ENCODE data around the gene MZF1. TPM values are rescaled to one million over a fixed set of nuclear protein-coding genes. Genes with fewer than 3 reads are reported as not detected.

The MZF1 gene
- total RNA-seq, 1 experiment from 2014 or later: 25.9 TPM

DNA sequence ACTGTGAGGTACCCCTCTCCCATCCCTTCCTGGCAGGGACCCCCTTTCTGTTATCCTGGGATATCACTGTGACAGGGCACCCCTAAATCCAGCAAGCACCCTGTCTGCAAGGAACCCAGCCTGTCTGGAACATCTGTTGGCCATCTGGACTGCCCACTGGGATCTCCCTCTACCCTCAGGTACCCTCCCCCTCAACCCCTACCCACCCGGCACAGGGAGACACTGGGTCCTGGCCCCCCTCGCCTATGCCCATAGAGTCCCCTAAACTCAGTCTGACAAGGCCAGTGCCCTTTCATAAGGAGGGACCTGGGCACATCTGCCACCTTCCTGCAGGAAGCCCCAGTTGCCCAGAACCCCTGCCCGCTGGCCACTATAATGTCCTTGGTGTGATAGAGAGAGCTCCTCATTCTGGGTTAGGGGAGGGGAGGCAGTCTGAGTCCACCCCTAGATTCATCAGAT is 58.5 kb downstream of the MZF1 start:
- DNase-seq (ENCODE audit: low read depth, low spot score) (no peak), ATAC-seq (no peak)
- H3K27ac ChIP-seq (ENCODE audit: low read length): peak overlapping the region; percentile 93
- H3K4me3 ChIP-seq (ENCODE audit: low read depth in 2 of 2, low read length in 2 of 2): peak overlapping the region; percentile 38 to 70
- TF ChIP-seq SIN3A (IDR thresholded peaks at IDR 0.05; ENCODE audit: borderline replicate concordance, insufficient read depth, low read depth, low read length) (no peak), POLR2AphosphoS5 (IDR thresholded peaks at IDR 0.05; ENCODE audit: low read depth, low read length) (no peak), TCF7L2 (IDR thresholded peaks at IDR 0.05; ENCODE audit: low read depth, low read length) (no peak)
- TF ChIP-seq, protein P1, sequence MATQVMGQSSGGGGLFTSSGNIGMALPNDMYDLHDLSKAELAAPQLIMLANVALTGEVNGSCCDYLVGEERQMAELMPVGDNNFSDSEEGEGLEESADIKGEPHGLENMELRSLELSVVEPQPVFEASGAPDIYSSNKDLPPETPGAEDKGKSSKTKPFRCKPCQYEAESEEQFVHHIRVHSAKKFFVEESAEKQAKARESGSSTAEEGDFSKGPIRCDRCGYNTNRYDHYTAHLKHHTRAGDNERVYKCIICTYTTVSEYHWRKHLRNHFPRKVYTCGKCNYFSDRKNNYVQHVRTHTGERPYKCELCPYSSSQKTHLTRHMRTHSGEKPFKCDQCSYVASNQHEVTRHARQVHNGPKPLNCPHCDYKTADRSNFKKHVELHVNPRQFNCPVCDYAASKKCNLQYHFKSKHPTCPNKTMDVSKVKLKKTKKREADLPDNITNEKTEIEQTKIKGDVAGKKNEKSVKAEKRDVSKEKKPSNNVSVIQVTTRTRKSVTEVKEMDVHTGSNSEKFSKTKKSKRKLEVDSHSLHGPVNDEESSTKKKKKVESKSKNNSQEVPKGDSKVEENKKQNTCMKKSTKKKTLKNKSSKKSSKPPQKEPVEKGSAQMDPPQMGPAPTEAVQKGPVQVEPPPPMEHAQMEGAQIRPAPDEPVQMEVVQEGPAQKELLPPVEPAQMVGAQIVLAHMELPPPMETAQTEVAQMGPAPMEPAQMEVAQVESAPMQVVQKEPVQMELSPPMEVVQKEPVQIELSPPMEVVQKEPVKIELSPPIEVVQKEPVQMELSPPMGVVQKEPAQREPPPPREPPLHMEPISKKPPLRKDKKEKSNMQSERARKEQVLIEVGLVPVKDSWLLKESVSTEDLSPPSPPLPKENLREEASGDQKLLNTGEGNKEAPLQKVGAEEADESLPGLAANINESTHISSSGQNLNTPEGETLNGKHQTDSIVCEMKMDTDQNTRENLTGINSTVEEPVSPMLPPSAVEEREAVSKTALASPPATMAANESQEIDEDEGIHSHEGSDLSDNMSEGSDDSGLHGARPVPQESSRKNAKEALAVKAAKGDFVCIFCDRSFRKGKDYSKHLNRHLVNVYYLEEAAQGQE (IDR thresholded peaks at IDR 0.05; ENCODE audit: insufficient read depth in 1 of 2, low read depth in 2 of 2, low read length in 1 of 2): no peak
- ChIA-PET POLR2A (interaction anchor here (1.0 kb wide), 1 partner anchor 29 kb away, joined by 4 read pairs; the partner anchor contains the start of gene TRIM28), CTCF (interaction anchor here (0.6 to 0.7 kb wide), 2 partner anchors 10 to 39 kb away, joined by 5 to 7 read pairs; no protein-coding TSS in a partner anchor)
- H3K9me3 ChIP-seq (ENCODE audit: control insufficient read depth, insufficient read depth, low read depth, low read length): no peaks in the 10 kb centered on the region
- in situ Hi-C loops (cut with HindIII; ENCODE audit: low pct_unique_long_range_greater_than_20kb, low sequenced_read_pairs) (no loop called here), intact Hi-C loops (cut with micrococcal nuclease; ENCODE audit: unreplicated experiment) (no loop called here)
- H3K27me3 ChIP-seq (ENCODE audit: control insufficient read depth, insufficient read depth, low read length): no peaks in the 10 kb centered on the region
- peaks cover 26% of the 10 kb centered on the region for H3K4me1 ChIP-seq (ENCODE audit: control insufficient read depth, insufficient read depth, low read length)
- H3K36me3 ChIP-seq (ENCODE audit: control insufficient read depth, insufficient read depth, low read length): peaks cover 3% of the 10 kb centered on the region; the same call in 1 of the 2 replicates
- no TSS peak for BruUV-seq (replicated peaks)

DNA sequence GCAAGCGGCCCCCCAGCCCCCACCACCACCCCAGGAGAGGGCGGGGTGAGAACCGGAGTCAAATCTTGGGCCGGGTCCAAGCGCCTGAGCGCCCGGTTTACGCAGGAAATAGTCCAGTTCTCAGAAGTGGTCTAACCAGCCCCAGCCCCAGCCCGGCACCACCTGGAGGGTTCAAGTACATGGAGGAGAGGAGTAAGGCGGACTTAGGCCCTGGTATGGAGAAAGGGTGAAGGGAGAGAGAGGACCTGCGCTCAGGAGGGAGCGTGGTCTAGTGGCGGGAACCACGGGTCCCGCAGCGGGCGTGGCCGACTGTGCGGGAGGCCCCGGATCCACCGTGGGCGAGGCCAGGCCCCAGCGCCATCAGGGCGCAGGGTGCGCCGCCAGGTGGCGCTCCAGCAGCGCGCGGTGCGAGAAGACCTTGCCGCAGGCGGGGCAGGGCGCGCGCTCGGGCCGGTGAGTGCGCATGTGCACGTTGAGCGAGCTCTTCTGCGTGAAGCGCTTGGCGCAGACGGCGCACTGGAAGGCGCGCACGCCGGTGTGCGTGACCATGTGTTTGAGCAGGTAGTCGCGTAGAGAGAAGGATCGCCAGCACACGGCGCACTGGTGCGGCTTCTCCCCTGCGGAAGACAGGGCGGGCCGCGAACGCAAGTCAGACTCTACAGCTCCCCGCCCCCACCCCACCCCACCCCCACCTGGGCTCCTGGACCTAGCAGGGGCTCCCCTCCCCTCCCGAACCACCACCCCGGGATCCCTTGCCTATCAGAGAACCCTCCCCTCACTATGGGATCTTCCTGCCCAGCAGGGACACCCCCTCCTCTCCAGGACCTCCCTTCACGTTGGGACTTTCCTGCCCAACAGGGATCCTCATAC is 59.2 kb downstream of the MZF1 start:
- BruUV-seq (replicated peaks): no TSS peak
- peak; percentile 87 for ATAC-seq
- H3K4me1 ChIP-seq (ENCODE audit: control insufficient read depth, insufficient read depth, low read length): peaks cover 26% of the 10 kb centered on the region
- no peaks in the 10 kb centered on the region for H3K9me3 ChIP-seq (ENCODE audit: control insufficient read depth, insufficient read depth, low read depth, low read length)
- CTCF ChIA-PET: interaction anchor here (0.5 to 0.7 kb wide), 4 partner anchors 9 to 692 kb away, joined by 5 to 7 read pairs (median 6); no protein-coding TSS in a partner anchor
- TF ChIP-seq POLR2AphosphoS5 (IDR thresholded peaks at IDR 0.05; ENCODE audit: low read depth, low read length): peak; percentile 93
- TF ChIP-seq, protein P2, sequence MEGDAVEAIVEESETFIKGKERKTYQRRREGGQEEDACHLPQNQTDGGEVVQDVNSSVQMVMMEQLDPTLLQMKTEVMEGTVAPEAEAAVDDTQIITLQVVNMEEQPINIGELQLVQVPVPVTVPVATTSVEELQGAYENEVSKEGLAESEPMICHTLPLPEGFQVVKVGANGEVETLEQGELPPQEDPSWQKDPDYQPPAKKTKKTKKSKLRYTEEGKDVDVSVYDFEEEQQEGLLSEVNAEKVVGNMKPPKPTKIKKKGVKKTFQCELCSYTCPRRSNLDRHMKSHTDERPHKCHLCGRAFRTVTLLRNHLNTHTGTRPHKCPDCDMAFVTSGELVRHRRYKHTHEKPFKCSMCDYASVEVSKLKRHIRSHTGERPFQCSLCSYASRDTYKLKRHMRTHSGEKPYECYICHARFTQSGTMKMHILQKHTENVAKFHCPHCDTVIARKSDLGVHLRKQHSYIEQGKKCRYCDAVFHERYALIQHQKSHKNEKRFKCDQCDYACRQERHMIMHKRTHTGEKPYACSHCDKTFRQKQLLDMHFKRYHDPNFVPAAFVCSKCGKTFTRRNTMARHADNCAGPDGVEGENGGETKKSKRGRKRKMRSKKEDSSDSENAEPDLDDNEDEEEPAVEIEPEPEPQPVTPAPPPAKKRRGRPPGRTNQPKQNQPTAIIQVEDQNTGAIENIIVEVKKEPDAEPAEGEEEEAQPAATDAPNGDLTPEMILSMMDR (IDR thresholded peaks at IDR 0.05): peak; percentile 100
- TF ChIP-seq SIN3A (IDR thresholded peaks at IDR 0.05; ENCODE audit: borderline replicate concordance, insufficient read depth, low read depth, low read length): peak; percentile 57; the same call in 1 of the 2 replicates
- TF ChIP-seq, protein P1 (IDR thresholded peaks at IDR 0.05; ENCODE audit: insufficient read depth in 1 of 2, low read depth in 2 of 2, low read length in 1 of 2): no peak
- no peak for TF ChIP-seq TCF7L2 (IDR thresholded peaks at IDR 0.05; ENCODE audit: low read depth, low read length)
- H3K27me3 ChIP-seq (ENCODE audit: control insufficient read depth, insufficient read depth, low read length): no peaks in the 10 kb centered on the region
- in situ Hi-C loops (cut with HindIII; ENCODE audit: low pct_unique_long_range_greater_than_20kb, low sequenced_read_pairs) (no loop called here), intact Hi-C loops (cut with micrococcal nuclease; ENCODE audit: unreplicated experiment) (no loop called here)
- H3K36me3 ChIP-seq (ENCODE audit: control insufficient read depth, insufficient read depth, low read length): peaks cover 3% of the 10 kb centered on the region; the same call in 1 of the 2 replicates
- POLR2A ChIA-PET: interaction anchor here (0.6 to 1.0 kb wide), 3 partner anchors 18 to 39 kb away, joined by 3 to 4 read pairs (median 3); partner anchors contain the start of gene TRIM28
- DNase-seq (ENCODE audit: low read depth, low spot score): peak; percentile 70
- H3K4me3 ChIP-seq (ENCODE audit: low read depth in 2 of 2, low read length in 2 of 2): peak overlapping the region; percentile 38 to 70
- peak overlapping the region; percentile 93 for H3K27ac ChIP-seq (ENCODE audit: low read length)

Data from Panc1 (cell line).